ENCODE results near the gene POLRMT.
"Not testable (repeated sequence)": the region's sequence is repeated elsewhere in the genome, so short reads cannot be mapped to it uniquely, and the experiment has no call there.

The POLRMT gene

DNA sequence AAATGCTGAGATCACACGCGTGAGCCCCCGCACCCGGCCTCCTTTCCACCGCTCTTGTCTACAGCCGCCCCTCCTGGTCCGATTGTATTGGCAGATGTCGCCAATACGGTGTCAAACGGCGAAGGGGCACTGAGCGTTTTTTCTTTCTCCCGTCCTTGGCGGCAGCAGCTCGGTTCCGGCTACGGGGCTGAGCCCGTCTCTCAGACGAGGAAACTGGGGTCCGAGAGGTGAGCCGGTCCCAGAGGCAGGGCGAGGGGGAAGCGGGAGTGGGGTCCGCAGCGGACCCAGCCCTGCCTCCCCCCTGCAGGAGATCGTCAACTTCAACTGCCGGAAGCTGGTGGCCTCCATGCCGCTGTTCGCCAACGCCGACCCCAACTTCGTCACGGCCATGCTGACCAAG, 20.4 kb downstream of the POLRMT start:
- DNase-seq (ENCODE audit: low read depth in 1 of 2, low spot score in 1 of 2) = no peak

DNA sequence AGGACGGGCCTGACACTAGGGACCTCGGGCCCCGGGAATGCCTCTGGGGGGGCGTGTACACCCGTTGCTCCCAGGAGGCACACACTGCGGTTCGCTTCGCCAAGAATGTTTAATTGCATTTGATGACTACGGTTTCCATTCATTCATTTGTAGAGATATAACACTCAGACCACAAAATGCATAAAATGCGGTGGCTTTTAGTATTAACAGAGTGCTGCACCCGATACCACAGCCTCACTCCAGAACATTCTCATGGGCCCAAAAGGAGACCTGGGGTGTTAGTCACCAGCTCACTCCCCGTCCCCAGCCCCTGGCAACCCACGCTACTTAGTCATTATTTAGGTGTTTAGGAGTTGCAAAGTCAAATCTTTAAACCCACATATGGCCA, 21.9 kb downstream of the POLRMT start:
- DNase-seq (ENCODE audit: low read depth in 1 of 2, low spot score in 1 of 2) = peak; percentile 25 to 61

- peak; percentile 30 to 39 for DNase-seq (ENCODE audit: low read depth in 1 of 2, low spot score in 1 of 2)
Observed at GRCh38 chr19:610801-611480, 22.4 kb downstream of the POLRMT start.

- DNase-seq (ENCODE audit: low read depth in 1 of 2, low spot score in 1 of 2) = no peak
Observed at GRCh38 chr19:610071-610800, 23.1 kb downstream of the POLRMT start.

DNA sequence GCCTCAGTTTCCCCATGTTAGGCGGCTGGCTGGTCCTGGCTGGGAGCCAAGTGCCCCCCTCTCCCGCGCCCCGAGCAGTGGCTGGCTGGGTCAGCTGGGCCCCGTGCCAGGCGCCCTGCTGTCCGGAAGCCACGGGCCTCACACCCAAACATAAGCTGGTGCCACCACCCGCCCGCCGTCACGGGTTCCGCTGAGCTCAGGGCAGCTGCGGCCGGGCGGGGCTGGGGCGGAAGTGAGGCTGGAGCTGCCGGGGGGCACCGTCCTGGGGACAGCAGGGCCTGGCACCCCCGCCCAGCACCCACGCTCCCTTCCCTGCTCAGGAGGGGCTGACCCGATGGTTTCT, 24.4 kb downstream of the POLRMT start:
- DNase-seq (ENCODE audit: low read depth in 1 of 2, low spot score in 1 of 2) = no peak

DNA sequence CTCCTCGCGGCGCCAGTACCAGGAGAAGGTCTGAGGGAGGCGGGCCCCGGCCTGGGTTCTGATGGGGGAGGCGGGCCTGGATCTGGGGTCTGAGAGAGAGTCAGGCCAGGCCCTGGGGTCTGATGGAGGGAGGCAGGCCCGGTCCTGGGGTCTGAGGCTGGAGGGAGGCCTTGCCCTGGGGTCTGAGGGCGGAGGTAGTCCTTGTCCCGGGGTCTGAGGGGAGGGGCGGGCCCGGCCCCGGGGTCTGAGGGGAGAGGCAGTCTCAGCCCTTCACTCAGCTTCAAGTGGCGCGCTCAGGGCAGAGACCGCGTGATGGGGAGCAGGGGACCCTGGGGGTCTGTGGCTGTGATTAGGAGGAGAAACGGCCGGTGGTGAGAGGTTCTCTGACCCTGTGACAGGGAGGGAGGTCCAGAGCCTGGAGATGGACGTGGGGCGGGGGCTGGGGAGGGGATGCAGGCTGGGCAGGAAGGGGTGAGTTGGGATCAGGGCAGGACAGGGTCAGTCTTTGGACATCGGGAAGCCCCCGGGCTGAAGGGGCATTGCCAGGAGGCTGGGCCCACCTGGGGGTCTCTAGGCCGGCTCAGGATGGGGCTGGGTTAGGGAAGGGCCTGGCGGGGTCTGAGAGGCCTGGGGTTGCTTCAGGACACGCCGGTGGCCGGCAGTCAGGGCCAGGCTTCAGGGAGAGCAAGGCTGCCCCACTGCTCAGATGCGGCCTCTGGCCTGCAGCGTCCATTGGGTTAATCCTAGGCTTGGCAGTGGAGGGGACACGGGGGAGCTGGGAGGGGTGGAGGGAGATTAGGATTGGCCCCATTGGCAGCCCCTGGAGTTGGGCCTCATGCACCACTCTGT, 25.0 kb downstream of the POLRMT start:
- no peak for DNase-seq (ENCODE audit: low read depth in 1 of 2, low spot score in 1 of 2)

DNA sequence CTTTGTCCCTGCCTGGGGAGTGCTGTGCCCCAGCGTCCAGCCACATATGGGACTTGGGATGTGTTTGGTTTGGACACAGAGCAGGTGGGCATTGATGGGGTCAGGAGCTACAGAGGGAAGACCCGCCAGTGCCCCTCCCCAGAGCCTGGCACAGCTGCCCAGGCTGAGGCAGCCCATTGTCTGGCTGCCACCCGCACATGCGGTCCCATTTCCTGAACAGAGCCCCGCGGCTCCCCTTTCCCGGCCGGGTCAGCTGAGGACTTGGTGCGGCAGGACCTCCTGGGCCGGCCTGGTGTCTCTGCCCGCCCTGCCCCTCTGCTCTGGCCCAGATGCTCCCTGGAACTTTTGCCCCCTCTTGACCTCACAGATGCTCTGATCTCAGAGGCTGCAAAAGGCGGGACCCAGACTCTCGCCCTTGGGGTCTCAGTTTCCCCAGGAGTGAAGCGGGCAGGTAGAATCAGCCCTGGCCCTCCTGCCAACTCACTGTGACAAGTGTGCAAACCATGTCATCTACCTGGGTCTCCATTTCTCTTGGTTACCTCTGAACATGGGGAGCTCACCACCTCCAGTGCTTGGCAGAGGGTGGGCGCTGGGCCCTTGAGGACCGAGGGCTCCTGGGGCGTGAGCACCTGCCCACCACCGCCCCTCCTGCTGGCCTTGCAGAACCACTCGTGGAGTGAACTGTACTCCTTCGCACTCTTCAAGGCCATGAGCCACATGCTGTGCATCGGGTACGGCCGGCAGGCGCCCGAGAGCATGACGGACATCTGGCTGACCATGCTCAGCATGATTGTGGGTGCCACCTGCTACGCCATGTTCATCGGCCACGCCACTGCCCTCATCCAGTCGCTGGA, 25.8 kb downstream of the POLRMT start:
- DNase-seq (ENCODE audit: low read depth in 1 of 2, low spot score in 1 of 2) = no peak

DNA sequence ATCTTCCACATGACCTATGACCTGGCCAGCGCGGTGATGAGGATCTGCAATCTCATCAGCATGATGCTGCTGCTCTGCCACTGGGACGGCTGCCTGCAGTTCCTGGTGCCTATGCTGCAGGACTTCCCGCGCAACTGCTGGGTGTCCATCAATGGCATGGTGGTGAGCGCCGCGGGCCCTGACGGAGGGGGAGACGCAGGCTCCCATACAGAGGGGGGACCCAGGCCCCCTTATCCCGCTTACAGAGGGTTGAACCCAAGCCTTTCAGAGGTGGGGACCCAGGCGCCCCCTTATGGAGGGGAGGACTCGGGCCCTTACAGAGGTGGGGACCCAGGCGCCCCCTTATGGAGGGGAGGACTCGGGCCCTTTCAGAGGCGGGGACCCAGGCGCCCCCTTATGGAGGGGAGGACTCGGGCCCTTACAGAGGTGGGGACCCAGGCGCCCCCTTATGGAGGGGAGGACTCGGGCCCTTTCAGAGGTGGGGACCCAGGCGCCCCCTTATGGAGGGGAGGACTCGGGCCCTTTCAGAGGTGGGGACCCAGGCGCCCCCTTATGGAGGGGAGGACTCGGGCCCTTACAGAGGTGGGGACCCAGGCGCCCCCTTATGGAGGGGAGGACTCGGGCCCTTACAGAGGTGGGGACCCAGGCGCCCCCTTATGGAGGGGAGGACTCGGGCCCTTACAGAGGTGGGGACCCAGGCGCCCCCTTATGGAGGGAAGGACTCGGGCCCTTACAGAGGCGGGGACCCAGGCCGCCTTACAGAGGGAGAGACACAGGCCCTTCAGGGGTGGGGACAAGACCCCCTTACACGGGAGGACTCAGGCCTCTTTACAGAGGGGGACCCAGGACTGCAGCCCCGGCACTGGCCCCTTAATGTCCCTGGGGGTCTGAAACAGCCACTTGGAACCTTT, 28.0 kb downstream of the POLRMT start:
- not testable (repeated sequence) for DNase-seq (ENCODE audit: low read depth in 1 of 2, low spot score in 1 of 2)

DNA sequence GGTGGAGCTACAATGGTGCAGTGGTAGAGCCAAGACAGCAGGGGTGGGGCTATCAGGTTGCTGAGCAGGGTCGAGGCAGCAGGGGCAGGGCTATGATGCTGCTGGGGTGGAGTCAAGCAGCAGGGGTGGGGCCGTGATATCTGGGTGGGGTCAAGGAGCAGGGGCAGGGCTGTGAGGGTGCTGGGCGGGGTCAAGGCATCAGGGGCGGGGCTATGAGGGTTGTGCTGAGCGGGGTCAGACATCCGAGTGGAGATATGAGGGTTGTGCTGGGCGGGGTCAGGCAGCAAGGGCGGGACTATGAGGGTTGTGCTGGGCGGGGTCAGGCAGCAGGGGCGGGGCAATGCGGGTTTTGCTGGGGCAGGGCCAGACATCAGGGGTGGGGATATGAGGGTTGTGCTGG, 29.0 kb downstream of the POLRMT start:
- no peak for DNase-seq (ENCODE audit: low read depth in 1 of 2, low spot score in 1 of 2)

DNA sequence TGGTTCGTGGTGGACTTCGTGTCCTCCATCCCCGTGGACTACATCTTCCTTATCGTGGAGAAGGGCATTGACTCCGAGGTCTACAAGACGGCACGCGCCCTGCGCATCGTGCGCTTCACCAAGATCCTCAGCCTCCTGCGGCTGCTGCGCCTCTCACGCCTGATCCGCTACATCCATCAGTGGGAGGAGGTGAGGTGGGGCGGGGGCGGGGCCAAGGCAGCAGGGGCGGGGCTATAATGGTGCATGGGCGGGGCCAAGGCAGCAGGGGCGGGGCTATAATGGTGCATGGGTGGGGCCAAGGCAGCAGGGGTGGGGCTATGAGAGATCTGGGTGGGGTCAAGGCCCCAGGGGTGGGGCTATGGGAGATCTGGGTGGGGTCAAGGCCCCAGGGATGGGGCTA, 29.6 kb downstream of the POLRMT start:
- DNase-seq (ENCODE audit: low read depth in 1 of 2, low spot score in 1 of 2) = not testable (repeated sequence)

DNA sequence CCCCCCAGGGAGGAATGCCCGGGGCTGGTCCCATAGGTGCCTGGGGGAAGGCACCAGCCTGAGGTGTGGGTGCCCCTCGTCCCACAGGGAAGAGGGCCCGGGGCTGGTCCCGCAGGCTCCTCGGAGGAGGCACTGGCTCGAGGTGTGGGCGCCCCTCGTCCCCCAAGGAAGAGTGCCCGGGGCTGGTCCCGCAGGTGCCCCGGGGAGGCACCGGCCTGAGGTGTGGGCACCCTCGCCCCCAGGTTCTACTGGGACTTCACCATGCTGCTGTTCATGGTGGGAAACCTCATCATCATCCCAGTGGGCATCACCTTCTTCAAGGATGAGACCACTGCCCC, 30.1 kb downstream of the POLRMT start:
- not testable (repeated sequence) for DNase-seq (ENCODE audit: low read depth in 1 of 2, low spot score in 1 of 2)

GRCh38 chr19:602391-603301, 30.7 kb downstream of the POLRMT start:
- DNase-seq (ENCODE audit: low read depth in 1 of 2, low spot score in 1 of 2) = no peak

- DNase-seq (ENCODE audit: low read depth in 1 of 2, low spot score in 1 of 2) = no peak
Observed at GRCh38 chr19:601790-602189, 31.5 kb downstream of the POLRMT start.

DNA sequence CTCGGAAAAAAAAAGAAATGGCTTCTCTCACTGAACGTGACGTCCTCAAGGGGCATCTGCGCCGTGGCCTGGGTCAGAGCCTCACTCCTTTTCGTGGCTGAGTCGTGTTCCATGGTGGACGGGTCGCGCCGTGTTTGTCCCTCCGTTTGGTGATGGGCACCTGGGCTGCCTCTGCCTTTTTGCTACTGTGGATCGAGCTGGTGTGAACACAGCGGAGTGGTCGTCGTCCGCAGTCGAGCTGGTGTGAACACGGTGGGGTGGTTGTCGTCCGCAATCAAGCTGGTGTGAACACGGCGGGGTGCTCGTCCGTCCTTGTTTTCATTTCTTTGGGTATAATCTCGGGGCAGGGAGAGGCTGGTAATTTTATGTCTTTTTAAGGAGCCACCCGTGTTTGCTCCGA, 32.0 kb downstream of the POLRMT start:
- DNase-seq (ENCODE audit: low read depth in 1 of 2, low spot score in 1 of 2) = no peak

- no peak for DNase-seq (ENCODE audit: low read depth in 1 of 2, low spot score in 1 of 2)
Observed at GRCh38 chr19:597406-598315, 35.7 kb downstream of the POLRMT start.

GRCh38 chr19:596263-596655, 37.1 kb downstream of the POLRMT start:
- no peak for DNase-seq (ENCODE audit: low read depth in 1 of 2, low spot score in 1 of 2)

DNA sequence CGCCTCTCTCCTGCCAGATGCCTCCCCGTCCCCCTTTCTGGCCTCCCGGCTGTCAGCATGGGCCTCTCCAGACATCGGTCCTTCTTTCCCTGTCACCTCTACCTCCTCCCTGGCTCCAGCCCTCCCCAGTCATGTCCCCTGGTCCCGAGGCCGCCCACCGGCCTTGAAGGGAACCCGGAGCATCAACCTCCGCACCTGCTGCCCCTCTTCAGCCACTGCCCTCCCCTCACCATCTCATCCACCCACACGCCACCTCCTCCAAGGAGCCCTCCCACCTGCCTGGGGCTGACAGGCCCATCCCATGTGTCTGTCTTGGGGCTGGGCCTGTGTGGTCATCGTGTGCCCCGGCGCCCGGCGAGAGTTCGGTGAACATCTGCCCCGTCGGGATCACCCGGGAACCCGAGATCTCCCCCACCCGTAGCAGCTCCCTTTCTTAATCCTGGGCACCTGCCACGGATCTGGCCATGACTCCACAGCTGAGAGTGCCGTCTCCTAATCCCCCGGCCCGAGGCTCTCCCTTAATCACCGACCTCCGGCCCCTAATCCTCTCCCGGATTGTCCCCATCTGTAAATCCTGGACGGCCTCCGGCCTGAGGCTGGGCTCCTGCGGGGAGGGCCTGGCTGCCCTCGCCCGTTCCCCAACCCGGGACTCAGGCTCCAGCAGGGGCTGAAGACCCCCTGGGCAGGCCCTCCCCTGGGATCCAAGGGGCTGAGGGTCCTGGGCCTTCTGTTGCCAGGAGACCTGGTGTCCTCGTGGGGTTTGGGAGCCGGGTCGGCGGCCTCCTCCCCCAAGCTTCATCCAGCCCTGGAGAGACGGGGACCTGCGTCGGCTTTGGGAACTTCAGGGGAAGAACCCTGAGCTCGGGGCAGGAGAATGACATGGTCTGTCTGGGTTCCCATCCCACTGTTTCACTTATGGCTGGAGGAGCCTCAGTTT, 37.7 kb downstream of the POLRMT start:
- DNase-seq (ENCODE audit: low read depth in 1 of 2, low spot score in 1 of 2) = no peak
